Stimulated activated CD8-positive, alpha-beta memory T cell treated with anti-CD3 and anti-CD28 coated beads, Interleukin-15, amount 100 ng/mL, for 48 hours (primary cell): ENCODE measurements around the gene DYNLL1.
"Not testable (repeated sequence)": the region's sequence is repeated elsewhere in the genome, so short reads cannot be mapped to it uniquely, and the experiment has no call there.

Experiments used
- DNase-seq, 2 donors: peaks; one replicate each; pipeline ENCODE4 v3.0.0-alpha.2; 2020; ENCODE audit warnings: low read depth in 2 of 2

The DYNLL1 gene

DNA sequence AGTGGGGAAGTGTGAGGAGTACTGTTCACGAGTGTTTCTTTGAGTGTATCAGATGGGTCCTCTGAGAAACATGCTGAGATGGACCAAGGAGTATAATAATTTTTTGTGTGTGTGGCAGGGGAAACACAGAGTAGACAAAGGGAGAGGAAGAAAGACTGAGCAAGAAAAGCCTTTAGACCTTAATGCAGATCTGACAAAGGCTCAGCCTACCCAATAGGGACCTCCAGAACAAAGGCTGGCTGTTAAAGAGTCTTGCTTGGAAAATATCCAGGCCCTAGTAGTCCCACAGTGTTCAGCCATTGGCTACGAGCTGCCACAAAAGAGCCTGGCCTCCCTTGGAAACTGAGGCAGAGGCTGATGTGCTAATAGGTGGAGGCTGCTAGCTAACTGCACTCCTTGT is 19.6 kb downstream of the DYNLL1 start:
- no peak for DNase-seq

- DNase-seq = not testable (repeated sequence)
These were observed 23.4 kb downstream of the DYNLL1 start for GRCh38 chr12:120519324-120519723.

GRCh38 chr12:120522568-120522967 is 26.7 kb downstream of the DYNLL1 start:
- no peak for DNase-seq

- DNase-seq = peak; percentile 74
These were observed 33.1 kb downstream of the DYNLL1 start, which contains the start of gene COQ5 for GRCh38 chr12:120528861-120529525. COQ5 (minus strand) TSS chr12:120529158; CDS start chr12:120529141, 17 bp downstream.

- DNase-seq = no peak
These were observed 33.9 kb downstream of the DYNLL1 start for GRCh38 chr12:120529641-120530417.

GRCh38 chr12:120530418-120530761 is 34.5 kb downstream of the DYNLL1 start:
- not testable (repeated sequence) for DNase-seq

DNA sequence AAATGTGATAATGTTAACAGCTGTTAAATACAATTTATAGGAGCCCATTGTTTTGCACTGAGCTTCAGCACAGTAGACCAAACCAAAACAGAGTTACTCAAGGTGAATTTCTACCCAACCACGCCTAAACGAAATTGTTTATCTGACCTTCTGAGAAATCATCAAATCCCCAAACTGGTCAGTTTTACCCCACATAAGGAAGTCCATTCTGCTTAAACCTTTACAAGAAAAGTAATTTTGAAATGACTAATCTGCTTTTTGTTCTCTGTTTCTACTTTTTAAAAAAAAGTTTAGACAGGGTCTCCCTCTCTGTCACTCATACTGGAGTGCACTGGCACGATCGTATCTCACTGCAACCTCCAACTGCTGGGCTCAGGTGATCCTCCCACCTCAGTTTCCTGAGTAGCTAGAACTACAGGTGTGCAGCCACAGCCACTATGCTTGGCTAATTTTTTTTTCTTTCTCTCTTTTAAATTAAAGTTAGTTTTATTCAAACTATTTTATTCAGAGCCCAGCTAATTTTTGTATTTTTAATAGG is 36.9 kb downstream of the DYNLL1 start:
- no peak for DNase-seq

DNA sequence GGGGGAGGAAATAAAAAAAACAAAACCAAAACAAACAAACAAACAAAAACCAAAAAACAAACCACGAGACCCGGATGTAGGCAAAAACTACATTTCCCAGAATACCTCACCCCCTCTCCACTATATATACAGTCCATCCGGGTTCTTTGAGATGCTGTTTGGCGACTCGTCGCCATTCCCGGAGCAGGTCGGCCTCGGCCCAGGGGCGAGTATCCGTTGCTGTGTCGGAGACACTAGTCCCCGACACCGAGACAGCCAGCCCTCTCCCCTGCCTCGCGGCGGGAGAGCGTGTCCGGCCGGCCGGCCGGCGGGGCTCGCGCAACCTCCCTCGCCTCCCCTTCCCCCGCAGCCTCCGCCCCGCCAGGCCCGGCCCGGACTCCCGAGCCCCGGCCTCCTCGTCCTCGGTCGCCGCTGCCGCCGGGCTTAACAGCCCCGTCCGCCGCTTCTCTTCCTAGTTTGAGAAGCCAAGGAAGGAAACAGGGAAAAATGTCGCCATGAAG is 38.3 kb downstream of the DYNLL1 start, which contains the start of gene RNF10:
Gene RNF10 (plus strand): TSS at position 154 of the 500 bp plus-strand sequence. CDS start 456 bp downstream, outside the sequence.
- DNase-seq = peak; percentile 40 to 49

- peak; percentile 26 for DNase-seq
These were observed 39.1 kb downstream of the DYNLL1 start for GRCh38 chr12:120534703-120535655.

- DNase-seq = no peak
These were observed 40.3 kb downstream of the DYNLL1 start for GRCh38 chr12:120536064-120536791.

DNA sequence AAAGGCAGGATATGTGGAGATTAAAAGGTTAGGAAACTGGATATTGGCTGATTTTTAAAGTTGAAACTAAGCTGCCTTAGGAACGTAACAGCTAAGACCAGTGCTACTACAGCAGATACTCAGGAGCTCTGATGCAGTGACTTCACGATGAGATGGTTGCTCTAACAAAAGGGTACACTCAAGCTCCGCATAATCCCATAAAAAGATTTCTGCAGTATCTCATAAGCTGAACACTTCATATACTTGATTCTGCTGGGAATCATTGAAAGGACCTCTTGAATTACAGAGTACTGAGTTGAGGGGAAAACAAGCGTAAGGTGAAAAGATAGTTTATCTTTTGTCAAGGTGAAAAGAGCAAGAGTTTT is 41.9 kb downstream of the DYNLL1 start:
- DNase-seq = no peak

DNA sequence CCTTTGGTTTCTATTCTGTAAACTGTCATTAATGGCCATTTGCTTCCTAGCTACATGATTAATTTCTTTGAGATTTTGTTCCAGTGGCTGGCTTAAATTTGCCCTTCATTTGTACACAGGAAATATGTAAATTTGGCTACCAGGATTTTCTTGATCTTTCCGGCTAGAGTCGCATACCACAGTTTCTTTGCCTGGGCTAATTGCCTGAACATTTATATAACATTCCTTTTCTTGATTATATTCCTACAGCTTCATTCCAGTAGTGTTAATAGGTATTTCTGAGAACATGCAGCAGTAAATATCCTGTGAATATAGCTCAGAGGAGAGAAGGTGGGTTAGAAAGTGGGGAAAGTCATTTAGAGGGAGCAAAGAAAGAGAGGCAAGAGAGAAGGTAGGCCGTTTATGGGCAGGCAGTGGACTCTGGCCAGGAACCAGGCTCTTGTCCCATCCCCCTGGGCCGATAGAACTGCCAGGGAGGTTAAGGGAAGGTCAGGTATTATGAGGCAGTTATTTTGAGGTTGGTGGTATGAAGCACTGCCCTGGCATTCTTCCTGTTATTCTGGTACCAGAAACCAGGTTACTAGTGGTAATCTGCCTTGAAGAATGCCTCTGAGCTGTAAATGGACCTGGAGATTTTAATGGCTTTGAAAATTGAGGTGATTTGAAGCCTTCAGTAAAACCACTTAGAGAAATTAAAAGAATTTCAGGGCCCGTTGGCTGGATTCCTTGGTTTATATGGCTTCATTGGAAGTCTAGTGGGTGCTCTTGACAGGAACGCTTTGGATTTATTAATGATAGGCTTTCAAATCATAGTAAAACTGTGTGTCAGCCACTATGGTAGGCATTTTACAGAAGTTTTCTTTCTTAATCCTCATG is 42.6 kb downstream of the DYNLL1 start:
- DNase-seq = no peak

DNA sequence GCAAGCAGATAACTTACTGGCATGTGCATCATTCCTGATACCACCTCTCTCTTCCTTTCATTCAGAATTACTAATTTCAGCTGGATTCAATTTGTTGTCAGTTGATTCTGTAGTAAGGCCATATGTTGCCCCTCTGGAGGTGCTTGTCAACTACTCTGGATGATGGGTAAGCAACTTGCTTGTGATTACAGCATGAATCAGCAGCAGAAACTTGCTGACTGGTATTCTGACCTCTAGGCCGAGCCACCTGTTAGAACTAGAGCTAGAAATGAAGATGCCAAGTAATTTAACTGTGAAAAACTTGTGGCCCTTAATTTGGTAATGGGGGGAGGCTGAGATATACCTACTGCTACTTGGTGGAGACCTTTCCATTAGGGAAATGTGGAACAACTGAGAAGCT is 43.4 kb downstream of the DYNLL1 start:
- DNase-seq = peak in 1 of 2 donors; percentile 8

DNA sequence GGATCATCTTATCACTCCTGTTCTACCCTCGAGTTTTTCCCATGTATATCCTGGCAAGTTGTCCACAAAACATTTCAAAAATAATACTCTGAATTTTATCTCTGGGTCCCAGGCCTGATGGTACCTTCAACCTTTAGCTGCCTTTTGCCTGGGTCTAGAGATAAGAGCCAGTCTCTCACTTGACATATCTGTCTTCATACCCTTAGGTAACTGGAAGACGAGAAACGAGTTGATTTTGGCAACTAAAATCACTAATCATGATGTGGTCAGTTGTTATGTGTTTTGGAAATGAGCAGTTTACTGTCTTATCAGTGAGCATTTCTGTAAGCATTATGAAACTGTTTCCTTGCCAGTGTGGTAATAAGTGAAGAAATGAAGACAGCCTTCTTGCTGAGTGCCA is 44.5 kb downstream of the DYNLL1 start:
- DNase-seq = no peak

GRCh38 chr12:120542166-120542565 is 46.3 kb downstream of the DYNLL1 start:
- no peak for DNase-seq

GRCh38 chr12:120544691-120545090 is 48.8 kb downstream of the DYNLL1 start:
- DNase-seq = no peak

DNA sequence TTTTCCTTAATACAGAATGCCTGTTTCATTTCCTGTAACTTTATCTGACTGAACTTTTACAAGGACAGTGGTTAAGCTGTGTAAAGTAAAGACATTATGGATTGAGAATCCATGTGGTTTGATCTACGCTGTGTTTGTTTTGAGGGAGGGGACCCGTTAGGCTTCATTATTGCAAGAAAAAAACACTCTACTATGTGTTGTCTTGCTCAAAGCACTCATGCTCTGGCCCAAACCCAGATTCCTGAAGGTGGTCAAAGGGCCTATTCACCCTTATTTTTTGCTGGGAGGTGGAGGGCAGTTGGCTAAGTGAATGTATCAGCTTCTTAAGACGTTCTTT is 50.1 kb downstream of the DYNLL1 start:
- DNase-seq = no peak
